K562 (cell line): ENCODE results near the gene GPR42. TPM values are rescaled to one million over a fixed set of nuclear protein-coding genes. Genes with fewer than 3 reads are reported as not detected.

ENCODE experiments used
- ATAC-seq: fragments of 200-7000 bp; cut with Tn5 transposase; 3 replicates; pipeline ENCODE4 v1.9.1; 2020; ENCODE audit warnings: moderate library complexity
- BruUV-seq: library from RNA; stranded (reverse); fragments of 400-500 nt; replicated peaks from 2 replicates; lab custom pipeline; 2021; lab: Mats Ljungman, UMichigan
- CTCF ChIA-PET: fragments of 300-600 bp; formaldehyde crosslinking; extraction: SDS; loops from one replicate; lab custom pipeline; 2021; ENCODE audit warnings: low intra/inter-chr PET ratio; lab: Yijun Ruan, JAX
- POLR2A ChIA-PET: fragments of 300-600, 350-650 bp; sonication (Branson Sonifier 250); formaldehyde crosslinking; extraction: SDS; loops from one replicate; lab custom pipeline; 2021; ENCODE audit warnings: antibody characterized with exemption, inconsistent platforms; lab: Yijun Ruan, JAX
- DNase-seq, 4 experiments: peaks; one replicate each; pipeline versions ENCODE4 v3.0.0 to v3.0.0-alpha.2; 2011 to 2018; ENCODE audit warnings: low spot score in 3 of 4, mixed read lengths in 3 of 4; ENCODE audit errors: extremely low read depth in 1 of 4
- FAIRE-seq: peaks from 2 replicates; lab custom pipeline; 2011; peaks lifted over from hg19 to GRCh38; lab: Jason Lieb, UNC
- H2AFZ ChIP-seq: 2 replicates; pipeline ENCODE4 v1.6.0; 2011; ENCODE audit warnings: low read depth, low read length, control low read depth, inconsistent platforms
- H3K27ac ChIP-seq: fragments of 200-600 bp; 3 replicates; pipeline ENCODE4 v1.8.0; 2011; ENCODE audit warnings: low read depth, mild to moderate bottlenecking, control low read depth, inconsistent platforms, low read length, moderate library complexity, mixed read lengths; ENCODE audit errors: extremely low read depth
- H3K27me3 ChIP-seq, 2 experiments: fragments of 300-600 bp in 1 of 2; 2 replicates in 1 of 2; 3 replicates in 1 of 2; pipeline versions ENCODE4 v1.6.0 to v1.8.0; 2011; ENCODE audit warnings: inconsistent platforms in 2 of 2, low read length in 2 of 2, mild to moderate bottlenecking in 1 of 2, mixed read lengths in 1 of 2, moderate library complexity in 1 of 2; ENCODE audit not compliant: control insufficient read depth in 2 of 2, insufficient read depth in 2 of 2
- H3K36me3 ChIP-seq: fragments of 300-600 bp; 3 replicates; pipeline ENCODE4 v1.8.0; 2011; ENCODE audit warnings: mild to moderate bottlenecking, low read length, inconsistent platforms; ENCODE audit not compliant: control insufficient read depth, insufficient read depth
- H3K4me1 ChIP-seq, 2 experiments: fragments of 200-600 bp in 1 of 2; replicated peaks in 1 of 2; 2 replicates in 1 of 2; 3 replicates in 1 of 2; pipeline versions ENCODE4 v1.5.1 to v1.8.0; 2011; ENCODE audit warnings: inconsistent platforms in 2 of 2, low read length in 2 of 2, mild to moderate bottlenecking in 1 of 2, mixed read lengths in 1 of 2, moderate library complexity in 1 of 2; ENCODE audit not compliant: control insufficient read depth in 2 of 2, insufficient read depth in 2 of 2
- H3K4me2 ChIP-seq: 2 replicates; pipeline ENCODE4 v1.6.1; 2011; ENCODE audit warnings: low read length, control low read depth, inconsistent platforms, mixed read lengths; ENCODE audit not compliant: insufficient read depth
- H3K4me3 ChIP-seq: fragments of 200-600 bp; sonication (generic), shearing (Covaris generic); 2 replicates; pipeline ENCODE4 v1.5.1; 2016; ENCODE audit warnings: control low read depth, inconsistent platforms
- H3K79me2 ChIP-seq: fragments of 200-600 bp; 3 replicates; pipeline ENCODE4 v1.8.0; 2011; ENCODE audit warnings: low read length, inconsistent platforms; ENCODE audit not compliant: control insufficient read depth, insufficient read depth
- H3K9ac ChIP-seq, 2 experiments: 2 replicates each; pipeline versions ENCODE4 v1.6.0 to v1.6.1; 2011; ENCODE audit warnings: low read depth in 2 of 2, low read length in 2 of 2, control low read depth in 1 of 2, inconsistent platforms in 1 of 2, mild to moderate bottlenecking in 1 of 2, mixed read lengths in 1 of 2; ENCODE audit not compliant: insufficient read depth in 1 of 2
- H3K9me1 ChIP-seq: one replicate; pipeline ENCODE4 v1.6.0; 2011; ENCODE audit warnings: inconsistent platforms, mild to moderate bottlenecking, low read length, moderate library complexity; ENCODE audit not compliant: control insufficient read depth, insufficient read depth
- H3K9me3 ChIP-seq: replicated peaks from 2 replicates; pipeline ENCODE4 v1.5.1; 2011; ENCODE audit warnings: low read depth, low read length, inconsistent platforms; ENCODE audit not compliant: control insufficient read depth, insufficient read depth
- H4K20me1 ChIP-seq: replicated peaks from 2 replicates; pipeline ENCODE4 v1.6.1; 2011; ENCODE audit warnings: low read length, inconsistent platforms, mixed read lengths; ENCODE audit not compliant: control insufficient read depth, insufficient read depth
- BRF1 ChIP-seq: IDR thresholded peaks from 3 replicates; pipeline ENCODE4 v1.6.1; 2011; ENCODE audit warnings: borderline replicate concordance, mild to moderate bottlenecking; ENCODE audit not compliant: insufficient read length; ENCODE audit errors: extremely low read depth
- CBFB ChIP-seq: sonication (generic); formaldehyde crosslinking; IDR thresholded peaks from 2 replicates; pipeline ENCODE4 v1.4.0; 2020; ENCODE audit warnings: mild to moderate bottlenecking, missing genetic modification reagents
- CEBPG ChIP-seq, 3 experiments: fragments of 200-800 bp in 1 of 3; sonication (Bioruptor generic) in 1 of 3; sonication (generic) in 1 of 3; formaldehyde crosslinking in 1 of 3; IDR thresholded peaks in 2 of 3; conservative IDR thresholded peaks in 1 of 3; 2 replicates each; pipeline versions ENCODE4 v1.6.1 to v1.8.0; 2016 to 2022; ENCODE audit warnings: missing compliant biosample characterization in 2 of 3, missing genetic modification characterization in 2 of 3, mild to moderate bottlenecking in 1 of 3, missing genetic modification reagents in 1 of 3
- DPF2 ChIP-seq: fragments of 450-650 bp; IDR thresholded peaks from 2 replicates; pipeline ENCODE4 v1.6.1; 2016
- HDAC2 ChIP-seq: fragments of 450-650 bp; IDR thresholded peaks from 2 replicates; pipeline ENCODE4 v1.6.1; 2016; ENCODE audit warnings: mild to moderate bottlenecking
- NONO ChIP-seq, 2 experiments: fragments of 200-400 bp in 1 of 2; fragments of 450-650 bp in 1 of 2; formaldehyde crosslinking in 1 of 2; IDR thresholded peaks; 2 replicates each; pipeline ENCODE4 v1.6.1; 2017; ENCODE audit warnings: low read depth in 2 of 2, mild to moderate bottlenecking in 2 of 2, moderate library complexity in 2 of 2, low read length in 1 of 2
- WGBS: fragments of 100-300 bp; shearing (Covaris generic); methylation state at CpG from one replicate; pipeline ENCODE4 v1.1.6; 2016; ENCODE audit warnings: low coverage, mixed read lengths; ENCODE audit not compliant: insufficient coverage; ENCODE audit errors: missing lambda C conversion rate; 5-methylcytosine and 5-hydroxymethylcytosine counted together
- in situ Hi-C: fragments of 300-500 bp; cut with MboI; formaldehyde crosslinking; loops from 4 replicates; pipeline ENCODE4 v1.15.0; 2018; ENCODE audit warnings: inconsistent platforms, mixed read lengths
- intact Hi-C: fragments of 100-400 bp; cut with micrococcal nuclease; formaldehyde crosslinking; loops from 2 replicates; pipeline ENCODE4 v1.14.2; 2022
- polyA plus RNA-seq, 8 experiments: library from polyadenylated mRNA; depleted of rRNA in 4 of 8; stranded (reverse) in 5 of 8; unstranded in 3 of 8; fragments of >200 nt; fragmentation: Nextera tagmentation in 2 of 8; fragmentation: Illumina TruSeq in 1 of 8; extraction: Ambion mirVana in 2 of 8; extraction: Trizol in 1 of 8; gene quantifications; 2 replicates each; pipeline versions ENCODE4 v1.2.1 to v1.2.3, GENCODE V29; 2011 to 2014; ENCODE audit warnings: inconsistent platforms in 1 of 8, missing spikeins in 1 of 8
- total RNA-seq, 7 experiments: library from RNA; depleted of rRNA in 6 of 7; stranded (reverse); fragments of >200 nt in 6 of 7; fragmentation: Illumina TruSeq in 2 of 7; extraction: Trizol in 2 of 7; gene quantifications; 2 replicates each; pipeline versions ENCODE4 v1.2.1 to v1.2.3, GENCODE V29; 2011 to 2021; ENCODE audit warnings: low replicate concordance in 1 of 7
- TF ChIP-seq, protein P1 (sequence below): sonication (generic); formaldehyde crosslinking; IDR thresholded peaks from 2 replicates; pipeline ENCODE4 v1.8.0; 2022; ENCODE audit warnings: mild to moderate bottlenecking, low read depth, missing genetic modification reagents
- TF ChIP-seq, protein P2 (sequence below): fragments of 450-650 bp; IDR thresholded peaks from 2 replicates; pipeline ENCODE4 v1.6.1; 2018; ENCODE audit warnings: mild to moderate bottlenecking, low read depth; ENCODE audit not compliant: partially characterized antibody
- TF ChIP-seq, protein P3 (sequence below), 3 experiments: fragments of 200-800 bp in 1 of 3; fragments of 250-450 bp in 1 of 3; fragments of 450-650 bp in 1 of 3; sonication (Bioruptor Pico) in 1 of 3; sonication (Bioruptor generic) in 1 of 3; formaldehyde crosslinking in 1 of 3; IDR thresholded peaks; 2 replicates each; pipeline versions ENCODE4 v1.6.1 to v1.8.0; 2016 to 2022; ENCODE audit warnings: mild to moderate bottlenecking in 2 of 3, missing genetic modification characterization in 2 of 3, missing compliant biosample characterization in 1 of 3, moderate library complexity in 1 of 3
- TF ChIP-seq, protein P4 (sequence below): fragments of 450-650 bp; IDR thresholded peaks from 2 replicates; pipeline ENCODE4 v1.7.0; 2016; ENCODE audit warnings: borderline replicate concordance

The GPR42 gene
- total and polyA plus RNA-seq, 9 of the 15 experiments (the other 6 are each of a cell fraction or from before 2014, with no cell fraction given) = not detected

DNA sequence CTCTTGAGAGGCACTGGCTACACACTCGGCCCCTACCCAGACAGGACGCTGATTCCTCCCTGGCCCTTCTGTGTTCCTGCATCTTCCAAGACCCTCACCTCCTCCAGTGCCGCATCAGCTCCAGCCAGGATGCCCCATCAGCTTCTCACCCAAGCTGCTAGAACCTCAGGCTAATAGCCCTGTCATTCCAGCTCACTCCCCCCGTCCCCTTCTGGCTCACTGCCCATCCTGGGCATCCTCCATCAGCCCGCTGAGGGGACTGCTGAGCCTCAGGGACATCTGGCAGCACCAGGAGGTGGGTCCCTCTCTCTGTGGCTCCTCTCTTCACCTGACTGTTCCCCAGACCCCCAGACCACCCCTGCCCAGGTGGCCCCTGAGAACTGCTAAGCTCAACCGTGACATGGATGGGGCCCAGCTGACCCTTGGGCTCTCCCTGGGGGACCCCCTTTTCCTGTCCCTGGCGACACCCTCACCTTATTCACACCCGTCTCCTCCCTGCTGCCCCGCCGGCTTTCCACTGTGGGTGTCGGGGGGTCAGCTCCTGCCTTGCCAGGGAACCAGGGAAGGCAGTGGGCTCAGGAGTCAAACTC is 7.8 kb upstream of the GPR42 start:
- Histone ChIP-seq H3K36me3 (no peaks in the 10 kb centered on the region), H3K9ac (no peak overlapping the region), H3K79me2 (no peaks in the 10 kb centered on the region), H3K4me3 (no peak overlapping the region), H3K27ac (no peak overlapping the region), H3K27me3 (peaks cover 25 to 55% of the 10 kb centered on the region in 2 experiments), H4K20me1 (no peaks in the 10 kb centered on the region), H2AFZ (no peak overlapping the region), H3K4me2 (no peak overlapping the region), H3K9me1 (no peaks in the 10 kb centered on the region), H3K9me3 (no peaks in the 10 kb centered on the region), H3K4me1 (no peaks in the 10 kb centered on the region)
- no TSS peak for BruUV-seq
- intact Hi-C loops (no loop called here), in situ Hi-C loops (no loop called here)
- DNase-seq (peak in 1 of 4 experiments; percentile 4), FAIRE-seq (no peak), ATAC-seq (no peak)
- ChIA-PET CTCF (no interaction called here), POLR2A (interaction anchor here (0.6 to 1.1 kb wide), 5 partner anchors 12 to 124 kb away, joined by 3 to 6 read pairs (median 3); no protein-coding TSS in a partner anchor)
- WGBS = 8% methylated on average over 9 of the region's 11 CpGs
- TF ChIP-seq, protein P1, sequence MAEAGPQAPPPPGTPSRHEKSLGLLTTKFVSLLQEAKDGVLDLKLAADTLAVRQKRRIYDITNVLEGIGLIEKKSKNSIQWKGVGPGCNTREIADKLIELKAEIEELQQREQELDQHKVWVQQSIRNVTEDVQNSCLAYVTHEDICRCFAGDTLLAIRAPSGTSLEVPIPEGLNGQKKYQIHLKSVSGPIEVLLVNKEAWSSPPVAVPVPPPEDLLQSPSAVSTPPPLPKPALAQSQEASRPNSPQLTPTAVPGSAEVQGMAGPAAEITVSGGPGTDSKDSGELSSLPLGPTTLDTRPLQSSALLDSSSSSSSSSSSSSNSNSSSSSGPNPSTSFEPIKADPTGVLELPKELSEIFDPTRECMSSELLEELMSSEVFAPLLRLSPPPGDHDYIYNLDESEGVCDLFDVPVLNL (CRISPR knock-in tag) = no peak
- TF ChIP-seq HDAC2 = no peak
- TF ChIP-seq NONO (IDR thresholded peaks at IDR 0.05; ENCODE audit: low read depth in 2 of 2, low read length in 1 of 2) = no peak
- TF ChIP-seq, protein P2, sequence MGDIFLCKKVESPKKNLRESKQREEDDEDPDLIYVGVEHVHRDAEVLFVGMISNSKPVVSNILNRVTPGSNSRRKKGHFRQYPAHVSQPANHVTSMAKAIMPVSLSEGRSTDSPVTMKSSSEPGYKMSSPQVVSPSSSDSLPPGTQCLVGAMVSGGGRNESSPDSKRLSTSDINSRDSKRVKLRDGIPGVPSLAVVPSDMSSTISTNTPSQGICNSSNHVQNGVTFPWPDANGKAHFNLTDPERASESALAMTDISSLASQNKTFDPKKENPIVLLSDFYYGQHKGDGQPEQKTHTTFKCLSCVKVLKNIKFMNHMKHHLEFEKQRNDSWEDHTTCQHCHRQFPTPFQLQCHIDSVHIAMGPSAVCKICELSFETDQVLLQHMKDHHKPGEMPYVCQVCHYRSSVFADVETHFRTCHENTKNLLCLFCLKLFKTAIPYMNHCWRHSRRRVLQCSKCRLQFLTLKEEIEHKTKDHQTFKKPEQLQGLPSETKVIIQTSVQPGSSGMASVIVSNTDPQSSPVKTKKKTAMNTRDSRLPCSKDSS = no peak
- TF ChIP-seq CEBPG (CRISPR knock-in tag; IDR thresholded peaks at IDR 0.05) = no peak
- TF ChIP-seq CEBPG (tag; conservative IDR thresholded peaks at IDR 0.05 in 1 of 2, IDR thresholded peaks at IDR 0.05 in 1 of 2) = no peak
- TF ChIP-seq, protein P3, sequence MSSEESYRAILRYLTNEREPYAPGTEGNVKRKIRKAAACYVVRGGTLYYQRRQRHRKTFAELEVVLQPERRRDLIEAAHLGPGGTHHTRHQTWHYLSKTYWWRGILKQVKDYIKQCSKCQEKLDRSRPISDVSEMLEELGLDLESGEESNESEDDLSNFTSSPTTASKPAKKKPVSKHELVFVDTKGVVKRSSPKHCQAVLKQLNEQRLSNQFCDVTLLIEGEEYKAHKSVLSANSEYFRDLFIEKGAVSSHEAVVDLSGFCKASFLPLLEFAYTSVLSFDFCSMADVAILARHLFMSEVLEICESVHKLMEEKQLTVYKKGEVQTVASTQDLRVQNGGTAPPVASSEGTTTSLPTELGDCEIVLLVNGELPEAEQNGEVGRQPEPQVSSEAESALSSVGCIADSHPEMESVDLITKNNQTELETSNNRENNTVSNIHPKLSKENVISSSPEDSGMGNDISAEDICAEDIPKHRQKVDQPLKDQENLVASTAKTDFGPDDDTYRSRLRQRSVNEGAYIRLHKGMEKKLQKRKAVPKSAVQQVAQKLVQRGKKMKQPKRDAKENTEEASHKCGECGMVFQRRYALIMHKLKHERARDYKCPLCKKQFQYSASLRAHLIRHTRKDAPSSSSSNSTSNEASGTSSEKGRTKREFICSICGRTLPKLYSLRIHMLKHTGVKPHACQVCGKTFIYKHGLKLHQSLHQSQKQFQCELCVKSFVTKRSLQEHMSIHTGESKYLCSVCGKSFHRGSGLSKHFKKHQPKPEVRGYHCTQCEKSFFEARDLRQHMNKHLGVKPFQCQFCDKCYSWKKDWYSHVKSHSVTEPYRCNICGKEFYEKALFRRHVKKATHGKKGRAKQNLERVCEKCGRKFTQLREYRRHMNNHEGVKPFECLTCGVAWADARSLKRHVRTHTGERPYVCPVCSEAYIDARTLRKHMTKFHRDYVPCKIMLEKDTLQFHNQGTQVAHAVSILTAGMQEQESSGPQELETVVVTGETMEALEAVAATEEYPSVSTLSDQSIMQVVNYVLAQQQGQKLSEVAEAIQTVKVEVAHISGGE (CRISPR knock-in tag; IDR thresholded peaks at IDR 0.05) = no peak
- TF ChIP-seq, protein P4, sequence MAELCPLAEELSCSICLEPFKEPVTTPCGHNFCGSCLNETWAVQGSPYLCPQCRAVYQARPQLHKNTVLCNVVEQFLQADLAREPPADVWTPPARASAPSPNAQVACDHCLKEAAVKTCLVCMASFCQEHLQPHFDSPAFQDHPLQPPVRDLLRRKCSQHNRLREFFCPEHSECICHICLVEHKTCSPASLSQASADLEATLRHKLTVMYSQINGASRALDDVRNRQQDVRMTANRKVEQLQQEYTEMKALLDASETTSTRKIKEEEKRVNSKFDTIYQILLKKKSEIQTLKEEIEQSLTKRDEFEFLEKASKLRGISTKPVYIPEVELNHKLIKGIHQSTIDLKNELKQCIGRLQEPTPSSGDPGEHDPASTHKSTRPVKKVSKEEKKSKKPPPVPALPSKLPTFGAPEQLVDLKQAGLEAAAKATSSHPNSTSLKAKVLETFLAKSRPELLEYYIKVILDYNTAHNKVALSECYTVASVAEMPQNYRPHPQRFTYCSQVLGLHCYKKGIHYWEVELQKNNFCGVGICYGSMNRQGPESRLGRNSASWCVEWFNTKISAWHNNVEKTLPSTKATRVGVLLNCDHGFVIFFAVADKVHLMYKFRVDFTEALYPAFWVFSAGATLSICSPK = no peak
- no peak for TF ChIP-seq BRF1
- TF ChIP-seq CBFB (CRISPR knock-in tag) = no peak
- TF ChIP-seq DPF2 = no peak
